ENCODE data around the gene CFAP74. TPM values are rescaled to one million over a fixed set of nuclear protein-coding genes. Genes with fewer than 3 reads are reported as not detected.

The CFAP74 gene
- total and polyA plus RNA-seq, 2 of the 13 experiments (the other 11 are each of a cell fraction or from before 2014, with no cell fraction given), result 0.27 to 0.62 TPM

DNA sequence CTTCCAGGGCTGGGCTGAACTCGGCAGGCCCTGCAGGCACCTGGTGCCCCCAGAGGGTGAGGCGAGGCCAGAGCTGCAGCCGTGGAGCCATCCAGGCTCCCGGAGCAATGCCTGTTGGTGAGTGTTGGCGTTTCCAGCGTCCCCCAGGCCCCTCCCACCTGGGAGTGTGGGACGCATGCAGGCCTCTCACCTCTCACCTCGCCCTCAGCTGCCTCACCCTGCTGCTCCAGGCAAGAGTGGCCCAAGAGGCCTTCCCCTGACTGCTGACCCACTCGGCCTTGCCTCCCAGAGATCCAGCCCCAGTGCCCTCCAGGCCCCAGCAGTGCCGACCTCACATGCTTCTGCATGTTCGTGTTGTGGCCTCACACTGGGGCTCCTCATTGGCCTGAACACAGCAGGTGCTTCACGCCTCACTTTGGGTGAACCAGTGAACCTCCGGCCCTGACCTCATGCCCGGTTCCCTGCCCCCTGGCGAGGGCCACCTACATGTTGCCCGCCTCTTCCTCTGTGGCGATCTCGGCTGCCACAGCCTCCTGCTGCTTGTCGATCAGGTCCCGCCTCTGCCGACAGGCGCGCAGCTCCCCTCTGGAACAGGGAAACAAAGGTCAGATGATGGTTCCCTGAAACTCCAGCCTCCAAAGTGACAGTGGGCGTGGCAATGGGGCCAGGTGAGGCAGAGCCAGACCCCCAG lies 17.0 kb downstream of the CFAP74 start (continued):
- TF ChIP-seq NR1H2 (CRISPR knock-in tag; IDR thresholded peaks at IDR 0.05; ENCODE audit: borderline replicate concordance, low read depth) (peak; percentile 48; the same call in 1 of the 2 replicates), CREB1 (IDR thresholded peaks at IDR 0.05) (no peak), CREB1 (CRISPR knock-in tag; IDR thresholded peaks at IDR 0.05) (no peak), ELF1 (CRISPR knock-in tag; IDR thresholded peaks at IDR 0.05) (no peak), PRDM10 (CRISPR knock-in tag; IDR thresholded peaks at IDR 0.05; ENCODE audit: low read depth) (no peak), MLX (CRISPR knock-in tag; IDR thresholded peaks at IDR 0.05) (no peak), STAT6 (CRISPR knock-in tag; IDR thresholded peaks at IDR 0.05; ENCODE audit: borderline replicate concordance) (no peak), ZNF510 (CRISPR knock-in tag; IDR thresholded peaks at IDR 0.05; ENCODE audit: low read depth) (peak; percentile 42; the same call in 1 of the 2 replicates), ZNF780A (CRISPR knock-in tag; IDR thresholded peaks at IDR 0.05) (no peak), REPIN1 (CRISPR knock-in tag; IDR thresholded peaks at IDR 0.05; ENCODE audit: borderline replicate concordance, low read depth) (0 out of 2 replicates have a peak, but pooled peaks have one; percentile 42), ZNF550 (CRISPR knock-in tag; IDR thresholded peaks at IDR 0.05; ENCODE audit: borderline replicate concordance) (no peak), HOXA5 (CRISPR knock-in tag; IDR thresholded peaks at IDR 0.05) (no peak), NKX3-1 (CRISPR knock-in tag; IDR thresholded peaks at IDR 0.05) (no peak), CHCHD3 (CRISPR knock-in tag; IDR thresholded peaks at IDR 0.05) (no peak), THAP8 (CRISPR knock-in tag; IDR thresholded peaks at IDR 0.05; ENCODE audit: borderline replicate concordance) (no peak), MXI1 (IDR thresholded peaks at IDR 0.05; ENCODE audit: borderline replicate concordance, low read depth, low read length) (no peak)
- TF ChIP-seq, protein P1, sequence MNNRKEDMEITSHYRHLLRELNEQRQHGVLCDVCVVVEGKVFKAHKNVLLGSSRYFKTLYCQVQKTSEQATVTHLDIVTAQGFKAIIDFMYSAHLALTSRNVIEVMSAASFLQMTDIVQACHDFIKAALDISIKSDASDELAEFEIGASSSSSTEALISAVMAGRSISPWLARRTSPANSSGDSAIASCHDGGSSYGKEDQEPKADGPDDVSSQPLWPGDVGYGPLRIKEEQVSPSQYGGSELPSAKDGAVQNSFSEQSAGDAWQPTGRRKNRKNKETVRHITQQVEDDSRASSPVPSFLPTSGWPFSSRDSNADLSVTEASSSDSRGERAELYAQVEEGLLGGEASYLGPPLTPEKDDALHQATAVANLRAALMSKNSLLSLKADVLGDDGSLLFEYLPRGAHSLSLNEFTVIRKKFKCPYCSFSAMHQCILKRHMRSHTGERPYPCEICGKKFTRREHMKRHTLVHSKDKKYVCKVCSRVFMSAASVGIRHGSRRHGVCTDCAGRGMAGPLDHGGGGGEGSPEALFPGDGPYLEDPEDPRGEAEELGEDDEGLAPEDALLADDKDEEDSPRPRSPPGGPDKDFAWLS (CRISPR knock-in tag; IDR thresholded peaks at IDR 0.05; ENCODE audit: borderline replicate concordance), result no peak
- TF ChIP-seq, protein P2, sequence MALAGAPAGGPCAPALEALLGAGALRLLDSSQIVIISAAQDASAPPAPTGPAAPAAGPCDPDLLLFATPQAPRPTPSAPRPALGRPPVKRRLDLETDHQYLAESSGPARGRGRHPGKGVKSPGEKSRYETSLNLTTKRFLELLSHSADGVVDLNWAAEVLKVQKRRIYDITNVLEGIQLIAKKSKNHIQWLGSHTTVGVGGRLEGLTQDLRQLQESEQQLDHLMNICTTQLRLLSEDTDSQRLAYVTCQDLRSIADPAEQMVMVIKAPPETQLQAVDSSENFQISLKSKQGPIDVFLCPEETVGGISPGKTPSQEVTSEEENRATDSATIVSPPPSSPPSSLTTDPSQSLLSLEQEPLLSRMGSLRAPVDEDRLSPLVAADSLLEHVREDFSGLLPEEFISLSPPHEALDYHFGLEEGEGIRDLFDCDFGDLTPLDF (CRISPR knock-in tag; IDR thresholded peaks at IDR 0.05), result no peak

Data from HepG2 (cell line).